GM12892 (cell line): ENCODE measurements around the gene PARD3.

Source experiments
- DNase-seq: peaks from one replicate; pipeline ENCODE4 v3.0.0; 2011; ENCODE audit not compliant: insufficient read length
- FAIRE-seq: peaks from 2 replicates; lab custom pipeline; 2011; peaks lifted over from hg19 to GRCh38; lab: Jason Lieb, UNC
- POLR2A ChIP-seq: IDR thresholded peaks from 2 replicates; pipeline ENCODE4 v1.6.1; 2011; ENCODE audit warnings: low read depth, low read length, control low read depth
- POLR2AphosphoS5 ChIP-seq: IDR thresholded peaks from 2 replicates; pipeline ENCODE4 v1.6.1; 2011; ENCODE audit warnings: low read depth, low read length, control low read depth
- TAF1 ChIP-seq: IDR thresholded peaks from 2 replicates; pipeline ENCODE4 v1.6.1; 2011; ENCODE audit warnings: low read depth, mild to moderate bottlenecking, control low read depth, low read length, borderline replicate concordance

The PARD3 gene

GRCh38 chr10:34382626-34383025, 432.5 kb downstream of the PARD3 start:
- no peak for TF ChIP-seq POLR2A
- TF ChIP-seq POLR2AphosphoS5, result no peak
- no peak for TF ChIP-seq TAF1
- FAIRE-seq (no peak), DNase-seq (no peak)

GRCh38 chr10:34380856-34381255, 434.2 kb downstream of the PARD3 start:
- TF ChIP-seq TAF1 (no peak), POLR2A (no peak)
- DNase-seq (no peak), FAIRE-seq (no peak)

- no peak for TF ChIP-seq POLR2A
- TF ChIP-seq POLR2AphosphoS5, result no peak
- TF ChIP-seq TAF1, result no peak
- FAIRE-seq (no peak), DNase-seq (no peak)
Observed at GRCh38 chr10:34378297-34378696, 436.8 kb downstream of the PARD3 start.

- DNase-seq, result no peak
Observed at GRCh38 chr10:34377833-34378232, 437.3 kb downstream of the PARD3 start.

GRCh38 chr10:34374356-34375045, 440.6 kb downstream of the PARD3 start:
- FAIRE-seq, result no peak

More at GRCh38 chr10:34377833-34378232, 437.3 kb downstream of the PARD3 start:
- TF ChIP-seq TAF1, result no peak
- TF ChIP-seq POLR2A, result no peak
- TF ChIP-seq POLR2AphosphoS5, result no peak
- FAIRE-seq, result no peak

GRCh38 chr10:34373211-34373610, 441.9 kb downstream of the PARD3 start:
- FAIRE-seq (no peak), DNase-seq (no peak)
- TF ChIP-seq TAF1, result no peak
- TF ChIP-seq POLR2A, result no peak
- no peak for TF ChIP-seq POLR2AphosphoS5

More at GRCh38 chr10:34374356-34375045, 440.6 kb downstream of the PARD3 start:
- TF ChIP-seq POLR2AphosphoS5 (no peak), TAF1 (no peak)
- no peak for DNase-seq

- FAIRE-seq, result no peak
- TF ChIP-seq POLR2AphosphoS5 (no peak), TAF1 (no peak), POLR2A (no peak)
- no peak for DNase-seq
Observed at GRCh38 chr10:34372509-34372908, 442.6 kb downstream of the PARD3 start.

- TF ChIP-seq TAF1, result no peak
- no peak for TF ChIP-seq POLR2A
- no peak for TF ChIP-seq POLR2AphosphoS5
Observed at GRCh38 chr10:34370126-34370525, 445.0 kb downstream of the PARD3 start.

GRCh38 chr10:34369120-34369519, 446.0 kb downstream of the PARD3 start:
- FAIRE-seq (no peak), DNase-seq (no peak)
- TF ChIP-seq POLR2A, result no peak

More at GRCh38 chr10:34370126-34370525, 445.0 kb downstream of the PARD3 start:
- FAIRE-seq (no peak), DNase-seq (no peak)

GRCh38 chr10:34364253-34365037, 450.7 kb downstream of the PARD3 start:
- no peak for FAIRE-seq
- TF ChIP-seq POLR2A, result no peak
- TF ChIP-seq TAF1, result no peak
- no peak for TF ChIP-seq POLR2AphosphoS5
- no peak for DNase-seq

GRCh38 chr10:34360984-34361383, 454.1 kb downstream of the PARD3 start:
- TF ChIP-seq POLR2A (no peak), POLR2AphosphoS5 (no peak), TAF1 (no peak)
- DNase-seq (no peak), FAIRE-seq (no peak)

GRCh38 chr10:34359435-34359813, 455.7 kb downstream of the PARD3 start:
- TF ChIP-seq POLR2A, result no peak
- TF ChIP-seq POLR2AphosphoS5, result no peak
- no peak for TF ChIP-seq TAF1
- DNase-seq (no peak), FAIRE-seq (no peak)
